A673 (cell line): Measurements from ENCODE around the gene NCAM2. TPM values are rescaled to one million over a fixed set of nuclear protein-coding genes. Genes with fewer than 3 reads are reported as not detected.

Source experiments
- BruUV-seq: library from RNA; stranded (reverse); fragments of 400-500 nt; replicated peaks from 2 replicates; lab custom pipeline; 2021; lab: Mats Ljungman, UMichigan
- CTCF ChIA-PET: fragments of 300-600 bp; sonication (Branson Sonifier 250); formaldehyde crosslinking; loops from one replicate; lab custom pipeline; 2022; ENCODE audit warnings: antibody characterized with exemption; lab: Charles Lee
- POLR2A ChIA-PET: fragments of 300-600 bp; sonication (Branson Sonifier 250); formaldehyde crosslinking; loops from one replicate; lab custom pipeline; 2022; ENCODE audit warnings: antibody characterized with exemption; ENCODE audit not compliant: low non-redundant PET; lab: Charles Lee
- DNase-seq: peaks from one replicate; pipeline ENCODE4 v3.0.0-alpha.2; 2015; ENCODE audit warnings: low spot score
- H3K27ac ChIP-seq: fragments of 200-600 bp; sonication (generic); 2 replicates; pipeline ENCODE4 v1.5.1; 2016; ENCODE audit warnings: mixed run types, low read depth, mild to moderate bottlenecking, mixed read lengths, antibody characterized with exemption, low read length; ENCODE audit not compliant: poor library complexity, severe bottlenecking
- H3K27me3 ChIP-seq: fragments of 200-600 bp; sonication (generic); replicated peaks from 2 replicates; pipeline ENCODE4 v1.6.1; 2017; ENCODE audit warnings: mixed run types, low read depth, mild to moderate bottlenecking, mixed read lengths, antibody characterized with exemption, low read length; ENCODE audit not compliant: insufficient read depth, poor library complexity
- H3K36me3 ChIP-seq: fragments of 200-600 bp; sonication (generic); 2 replicates; pipeline ENCODE4 v1.6.1; 2016; ENCODE audit warnings: mixed run types, mild to moderate bottlenecking, mixed read lengths, antibody characterized with exemption, low read length; ENCODE audit not compliant: insufficient read depth, poor library complexity, severe bottlenecking
- H3K4me1 ChIP-seq: fragments of 200-600 bp; sonication (generic); 2 replicates; pipeline ENCODE4 v1.6.1; 2017; ENCODE audit warnings: mixed run types, mild to moderate bottlenecking, mixed read lengths, antibody characterized with exemption, low read length; ENCODE audit not compliant: insufficient read depth, poor library complexity, severe bottlenecking
- H3K4me3 ChIP-seq: fragments of 200-600 bp; sonication (generic); 2 replicates; pipeline ENCODE4 v1.5.1; 2016; ENCODE audit warnings: low read depth, mixed run types, mild to moderate bottlenecking, mixed read lengths, low read length; ENCODE audit not compliant: poor library complexity, severe bottlenecking
- H3K9me3 ChIP-seq: fragments of 200-600 bp; sonication (generic); 2 replicates; pipeline ENCODE4 v1.6.1; 2016; ENCODE audit warnings: mixed run types, low read depth, mild to moderate bottlenecking, mixed read lengths, antibody characterized with exemption, low read length; ENCODE audit not compliant: poor library complexity, severe bottlenecking
- EZH2 ChIP-seq: fragments of 200-600 bp; sonication (generic); IDR thresholded peaks from 2 replicates; pipeline ENCODE4 v1.6.1; 2017; ENCODE audit warnings: borderline replicate concordance, low read depth, mild to moderate bottlenecking, mixed read lengths, antibody characterized with exemption, low read length; ENCODE audit not compliant: poor library complexity, severe bottlenecking
- intact Hi-C: fragments of 100-400 bp; cut with micrococcal nuclease; formaldehyde crosslinking; loops from one replicate; pipeline ENCODE4 v1.10.0; 2022; ENCODE audit not compliant: unreplicated experiment
- total RNA-seq: library from RNA; stranded (reverse); gene quantifications from 2 replicates; pipeline ENCODE4 v1.2.3, GENCODE V29; 2021
- TF ChIP-seq, protein P1 (sequence below): fragments of 300-800, 200-600 bp; sonication (generic); conservative IDR thresholded peaks from 2 replicates; pipeline ENCODE4 v1.5.1; 2017; ENCODE audit warnings: low read depth, mild to moderate bottlenecking, antibody characterized with exemption, low read length, moderate library complexity, mixed read lengths

The NCAM2 gene
- total RNA-seq, 1 experiment from 2014 or later: 38.2 TPM

DNA sequence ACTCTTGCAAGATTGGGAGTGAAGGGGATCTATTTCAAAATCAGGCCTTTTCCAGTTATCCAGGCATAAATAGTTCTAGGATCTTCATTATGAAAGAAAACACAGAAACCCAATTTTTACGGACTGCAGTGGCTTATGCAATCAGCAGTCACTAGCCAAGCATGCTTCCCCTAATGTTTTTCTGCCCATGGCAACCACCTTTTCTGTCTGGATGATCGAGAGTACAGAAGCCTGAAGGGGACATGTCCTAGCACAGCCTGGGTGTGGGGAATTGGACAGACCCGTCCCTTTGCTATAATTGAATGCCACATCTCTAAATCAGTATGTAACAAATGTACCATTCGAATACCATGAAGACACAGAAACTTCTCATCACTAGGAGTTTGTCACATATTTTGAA is 29.8 kb upstream of the NCAM2 start:
- CTCF ChIA-PET: no interaction called here
- H3K27me3 ChIP-seq: no peaks in the 10 kb centered on the region
- POLR2A ChIA-PET: interaction anchor here (0.6 kb wide), 1 partner anchor 49 kb away, joined by 3 read pairs; no protein-coding TSS in a partner anchor
- no peak overlapping the region for H3K27ac ChIP-seq
- H3K4me1 ChIP-seq: peaks cover 6% of the 10 kb centered on the region
- intact Hi-C loops: loop anchor here (5.0 to 10.0 kb wide), 2 partner anchors 86 to 234 kb away; no protein-coding TSS in a partner anchor
- BruUV-seq: no TSS peak
- no peaks in the 10 kb centered on the region for H3K9me3 ChIP-seq
- no peak overlapping the region for H3K4me3 ChIP-seq
- no peaks in the 10 kb centered on the region for H3K36me3 ChIP-seq
- no peak for TF ChIP-seq EZH2
- TF ChIP-seq, protein P1, sequence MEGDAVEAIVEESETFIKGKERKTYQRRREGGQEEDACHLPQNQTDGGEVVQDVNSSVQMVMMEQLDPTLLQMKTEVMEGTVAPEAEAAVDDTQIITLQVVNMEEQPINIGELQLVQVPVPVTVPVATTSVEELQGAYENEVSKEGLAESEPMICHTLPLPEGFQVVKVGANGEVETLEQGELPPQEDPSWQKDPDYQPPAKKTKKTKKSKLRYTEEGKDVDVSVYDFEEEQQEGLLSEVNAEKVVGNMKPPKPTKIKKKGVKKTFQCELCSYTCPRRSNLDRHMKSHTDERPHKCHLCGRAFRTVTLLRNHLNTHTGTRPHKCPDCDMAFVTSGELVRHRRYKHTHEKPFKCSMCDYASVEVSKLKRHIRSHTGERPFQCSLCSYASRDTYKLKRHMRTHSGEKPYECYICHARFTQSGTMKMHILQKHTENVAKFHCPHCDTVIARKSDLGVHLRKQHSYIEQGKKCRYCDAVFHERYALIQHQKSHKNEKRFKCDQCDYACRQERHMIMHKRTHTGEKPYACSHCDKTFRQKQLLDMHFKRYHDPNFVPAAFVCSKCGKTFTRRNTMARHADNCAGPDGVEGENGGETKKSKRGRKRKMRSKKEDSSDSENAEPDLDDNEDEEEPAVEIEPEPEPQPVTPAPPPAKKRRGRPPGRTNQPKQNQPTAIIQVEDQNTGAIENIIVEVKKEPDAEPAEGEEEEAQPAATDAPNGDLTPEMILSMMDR: no peak
- peak; percentile 23 for DNase-seq

DNA sequence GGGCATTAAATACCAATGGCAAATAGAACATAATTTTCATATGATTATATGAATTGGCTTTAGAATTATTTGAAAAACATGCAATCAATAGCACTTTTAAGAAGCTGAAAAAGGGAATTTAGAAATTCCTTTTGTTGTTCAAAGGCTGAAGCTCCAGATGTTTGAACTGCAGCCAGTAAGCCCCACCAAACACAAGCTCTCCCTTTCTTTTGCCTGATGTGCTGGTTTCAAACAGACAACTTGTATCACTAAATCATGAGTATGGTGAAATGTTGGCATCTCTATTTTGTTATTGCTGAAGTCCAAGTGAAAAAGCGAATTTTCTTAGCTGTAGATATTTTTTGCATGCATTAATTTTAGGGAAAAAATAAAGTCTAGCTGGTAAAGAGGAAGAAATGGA is 27.5 kb upstream of the NCAM2 start:
- H3K9me3 ChIP-seq: no peaks in the 10 kb centered on the region
- BruUV-seq: no TSS peak
- H3K36me3 ChIP-seq: no peaks in the 10 kb centered on the region
- TF ChIP-seq EZH2: no peak
- H3K4me1 ChIP-seq: peaks cover 6% of the 10 kb centered on the region
- H3K27me3 ChIP-seq: no peaks in the 10 kb centered on the region
- ChIA-PET POLR2A (no interaction called here), CTCF (interaction anchor here (0.6 kb wide), 1 partner anchor 125 kb away, joined by 3 read pairs; no protein-coding TSS in a partner anchor)
- H3K27ac ChIP-seq: no peak overlapping the region
- DNase-seq: no peak
- no peak overlapping the region for H3K4me3 ChIP-seq
- intact Hi-C loops: no loop called here

DNA sequence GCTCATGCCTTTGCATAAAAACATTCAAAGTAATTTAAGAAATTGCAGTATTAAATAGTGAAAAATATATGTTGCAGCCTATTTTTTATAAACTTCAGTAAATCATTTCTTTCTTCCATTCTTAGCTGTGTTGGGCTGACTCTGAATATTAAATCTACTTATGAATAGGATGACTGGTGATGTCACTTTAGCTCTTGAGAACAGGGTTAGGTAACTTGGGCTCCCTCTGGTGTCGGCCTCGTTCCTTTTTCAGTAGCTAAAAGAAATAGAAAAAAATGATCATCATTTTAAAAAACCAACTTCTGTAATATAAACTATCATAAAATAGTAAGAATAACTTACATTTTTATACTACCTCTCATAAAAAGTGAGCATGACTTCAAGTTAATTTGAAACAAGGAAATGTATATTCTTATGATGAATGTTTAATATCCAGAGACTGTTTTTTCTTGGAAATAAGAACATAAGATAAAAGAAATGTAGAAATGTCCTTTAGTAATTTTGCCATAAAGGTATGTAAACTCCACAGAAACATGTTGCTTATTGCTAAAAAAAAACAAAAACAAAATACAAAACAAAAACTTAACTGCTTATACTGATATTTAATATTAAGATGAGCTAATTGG is 26.8 kb upstream of the NCAM2 start:
- Histone ChIP-seq H3K27me3 (no peaks in the 10 kb centered on the region), H3K9me3 (no peaks in the 10 kb centered on the region), H3K36me3 (no peaks in the 10 kb centered on the region), H3K4me3 (no peak overlapping the region), H3K4me1 (peaks cover 6% of the 10 kb centered on the region), H3K27ac (no peak overlapping the region)
- TF ChIP-seq, protein P1: peak; percentile 70
- TF ChIP-seq EZH2: no peak
- no TSS peak for BruUV-seq
- intact Hi-C loops: no loop called here
- CTCF ChIA-PET: interaction anchor here (0.6 kb wide), 1 partner anchor 126 kb away, joined by 3 read pairs; no protein-coding TSS in a partner anchor
- DNase-seq: peak; percentile 81
- POLR2A ChIA-PET: no interaction called here

DNA sequence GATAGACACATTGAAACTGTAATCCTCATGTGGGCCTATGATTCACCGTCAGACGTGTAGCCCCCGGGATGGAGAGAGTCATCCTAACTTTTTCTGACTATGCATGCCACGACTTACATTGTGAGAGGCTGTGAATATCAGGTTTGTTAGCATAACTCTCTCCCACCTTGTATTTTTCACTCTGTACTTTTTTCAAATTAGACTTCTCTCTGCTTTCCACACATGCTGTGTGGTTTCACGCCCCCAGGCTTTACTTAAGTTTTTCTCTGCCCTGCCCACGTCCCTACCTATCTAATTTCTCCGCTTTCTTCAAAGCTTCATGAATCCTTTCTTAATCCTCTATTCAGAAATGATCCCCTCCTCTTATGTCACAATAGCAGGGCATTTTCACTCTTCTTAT is 3.4 kb upstream of the NCAM2 start:
- POLR2A ChIA-PET: no interaction called here
- CTCF ChIA-PET: no interaction called here
- intact Hi-C loops: no loop called here
- BruUV-seq: no TSS peak
- Histone ChIP-seq H3K4me1 (no peaks in the 10 kb centered on the region), H3K4me3 (no peak overlapping the region), H3K27me3 (no peaks in the 10 kb centered on the region), H3K9me3 (no peaks in the 10 kb centered on the region), H3K27ac (no peak overlapping the region), H3K36me3 (no peaks in the 10 kb centered on the region)
- TF ChIP-seq, protein P1: no peak
- no peak for TF ChIP-seq EZH2
- no peak for DNase-seq
